ENCODE results near the gene VGLL4.

GRCh38 chr3:11562277-11562881 lies 81.3 kb downstream of the VGLL4 start:
- no peak for TF ChIP-seq CTCF (conservative IDR thresholded peaks at IDR 0.05 in 1 of 2, IDR thresholded peaks at IDR 0.05 in 1 of 2; ENCODE audit: extremely low read depth in 1 of 2, insufficient read depth in 1 of 2, low read depth in 1 of 2, low read length in 2 of 2)
- TF ChIP-seq EZH2 (IDR thresholded peaks at IDR 0.05; ENCODE audit: borderline replicate concordance, low read length), result no peak

Measured in mammary epithelial cell (primary cell).